ENCODE measurements around the gene POGK. TPM values are rescaled to one million over a fixed set of nuclear protein-coding genes. Genes with fewer than 3 reads are reported as not detected.

POGK gene
- total RNA-seq, 1 experiment from 2014 or later, result 47.7 TPM

DNA sequence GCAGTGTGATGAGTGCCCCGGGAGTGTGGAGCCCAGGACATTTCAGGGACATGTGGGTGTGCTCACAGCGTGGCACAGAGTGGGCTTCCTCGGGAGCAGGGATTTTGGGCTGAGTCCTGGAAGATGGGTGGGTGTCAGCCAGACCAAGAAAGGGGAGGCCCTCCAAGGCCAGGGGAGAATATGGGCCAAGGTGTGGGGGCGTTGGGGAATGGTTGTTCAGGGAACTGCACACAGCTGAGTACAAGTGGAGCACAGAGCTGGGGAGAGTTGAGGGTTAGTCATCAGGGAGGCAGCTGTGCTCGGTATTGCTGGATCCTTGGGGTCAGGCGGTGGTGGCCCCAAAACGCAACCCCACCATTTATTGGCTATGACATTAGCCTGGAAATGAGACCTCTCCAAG, 5.5 kb downstream of the POGK start:
- Histone ChIP-seq H3K9ac (ENCODE audit: extremely low read depth, insufficient read length, low read length) (no peak overlapping the region), H3K79me2 (ENCODE audit: insufficient read depth, low read length) (peaks cover 5% of the 10 kb centered on the region; the same call in 1 of the 2 replicates), H2BK12ac (ENCODE audit: insufficient read length, low read depth, low read length) (no peak overlapping the region), H4K5ac (ENCODE audit: insufficient read length, low read depth, low read length) (no peak overlapping the region), H3K4ac (ENCODE audit: low read depth, low read length) (no peak overlapping the region), H3K18ac (ENCODE audit: insufficient read length, low read depth, low read length) (no peak overlapping the region), H3K9me3 (ENCODE audit: control insufficient read depth, low read depth, low read length) (no peaks in the 10 kb centered on the region), H4K8ac (replicated peaks; ENCODE audit: insufficient read length, low read depth, low read length) (no peak overlapping the region), H3K23ac (ENCODE audit: insufficient read length, low read depth, low read length) (no peak overlapping the region), H3K14ac (ENCODE audit: insufficient read depth, low read length) (no peak overlapping the region), H3K27ac (ENCODE audit: insufficient read length, low read depth, low read length) (no peak overlapping the region), H4K20me1 (ENCODE audit: control insufficient read depth, insufficient read depth, insufficient read length) (no peaks in the 10 kb centered on the region), H2BK120ac (ENCODE audit: low read depth, low read length, poor library complexity, severe bottlenecking) (no peak overlapping the region), H2AK5ac (ENCODE audit: insufficient read length, low read length) (no peak overlapping the region), H3T11ph (ENCODE audit: low read length) (no peak overlapping the region), H2BK20ac (ENCODE audit: low read depth, low read length, poor library complexity, severe bottlenecking) (no peak overlapping the region), H3K4me1 (ENCODE audit: insufficient read depth, low read length) (peaks cover 5% of the 10 kb centered on the region; the same call in 1 of the 2 replicates), H3K27me3 (ENCODE audit: insufficient read depth, low read length) (no peaks in the 10 kb centered on the region), H2BK5ac (ENCODE audit: insufficient read length, low read length) (no peak overlapping the region), H3K4me2 (ENCODE audit: insufficient read depth, insufficient read length, low read length) (no peak overlapping the region), H3K23me2 (ENCODE audit: insufficient read length, low read depth, low read length, poor library complexity, severe bottlenecking) (no peaks in the 10 kb centered on the region), H2AFZ (ENCODE audit: low read length) (no peak overlapping the region), H3K79me1 (ENCODE audit: insufficient read depth, low read depth, low read length, poor library complexity, severe bottlenecking) (no peaks in the 10 kb centered on the region), H2BK15ac (ENCODE audit: low read depth, low read length) (no peak overlapping the region), H4K91ac (ENCODE audit: insufficient read length, low read depth, low read length) (no peak overlapping the region), H3K56ac (ENCODE audit: insufficient read length, low read depth, low read length) (no peak overlapping the region)
- Mint-ChIP-seq H3K4me3 (no peak overlapping the region; a peak in 1 of 5 replicates), H3K4me1 (peaks cover 9 to 13% of the 10 kb centered on the region in 2 experiments), H3K27me3 (ENCODE audit: low read depth) (no peaks in the 10 kb centered on the region), H3K9me3 (no peaks in the 10 kb centered on the region), H3K27ac (peak overlapping the region in 1 of 3 experiments; percentile 45; a peak in 2 of 7 replicates), H3K36me3 (ENCODE audit: insufficient read depth in 1 of 3, low read depth in 3 of 3) (peaks cover 71 to 95% (median 88%) of the 10 kb centered on the region in 3 experiments)
- no peak for DNase-seq
- no CpG with 5 or more reads among the region's 7 CpGs for WGBS (ENCODE audit: extremely low coverage, insufficient read length, low lambda C conversion rate)
- TF ChIP-seq, protein P1, sequence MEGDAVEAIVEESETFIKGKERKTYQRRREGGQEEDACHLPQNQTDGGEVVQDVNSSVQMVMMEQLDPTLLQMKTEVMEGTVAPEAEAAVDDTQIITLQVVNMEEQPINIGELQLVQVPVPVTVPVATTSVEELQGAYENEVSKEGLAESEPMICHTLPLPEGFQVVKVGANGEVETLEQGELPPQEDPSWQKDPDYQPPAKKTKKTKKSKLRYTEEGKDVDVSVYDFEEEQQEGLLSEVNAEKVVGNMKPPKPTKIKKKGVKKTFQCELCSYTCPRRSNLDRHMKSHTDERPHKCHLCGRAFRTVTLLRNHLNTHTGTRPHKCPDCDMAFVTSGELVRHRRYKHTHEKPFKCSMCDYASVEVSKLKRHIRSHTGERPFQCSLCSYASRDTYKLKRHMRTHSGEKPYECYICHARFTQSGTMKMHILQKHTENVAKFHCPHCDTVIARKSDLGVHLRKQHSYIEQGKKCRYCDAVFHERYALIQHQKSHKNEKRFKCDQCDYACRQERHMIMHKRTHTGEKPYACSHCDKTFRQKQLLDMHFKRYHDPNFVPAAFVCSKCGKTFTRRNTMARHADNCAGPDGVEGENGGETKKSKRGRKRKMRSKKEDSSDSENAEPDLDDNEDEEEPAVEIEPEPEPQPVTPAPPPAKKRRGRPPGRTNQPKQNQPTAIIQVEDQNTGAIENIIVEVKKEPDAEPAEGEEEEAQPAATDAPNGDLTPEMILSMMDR (conservative IDR thresholded peaks at IDR 0.05), result no peak
